ENCODE data around the gene PPM1K. TPM values are rescaled to one million over a fixed set of nuclear protein-coding genes. Genes with fewer than 3 reads are reported as not detected.

PPM1K gene
- total and polyA plus RNA-seq, 2 donors (not counting 1 experiment from before 2014, with no cell fraction given): 80.2 to 145 TPM

GRCh38 chr4:88257726-88258125 lies 26.6 kb downstream of the PPM1K start:
- no peaks in the 10 kb centered on the region for H3K79me2 ChIP-seq (ENCODE audit: control insufficient read depth, insufficient read depth, low read length)
- no peak overlapping the region for H3K9ac ChIP-seq (ENCODE audit: low read length)
- ChIA-PET POLR2A (no interaction called here), CTCF (interaction anchor here (0.7 kb wide), 1 partner anchor 11 kb away, joined by 4 read pairs; no protein-coding TSS in a partner anchor)
- no peak overlapping the region for H3K4me3 ChIP-seq (ENCODE audit: control extremely low read depth in 1 of 5, extremely low read depth in 1 of 5, insufficient read depth in 1 of 5, low read depth in 2 of 5, low read length in 4 of 5)
- no peak for ATAC-seq (ENCODE audit: low read depth)
- Mint-ChIP-seq H3K27ac (no peak overlapping the region), H3K4me1 (no peaks in the 10 kb centered on the region), H3K27me3 (no peaks in the 10 kb centered on the region), H3K9me3 (ENCODE audit: insufficient read depth) (no peaks in the 10 kb centered on the region), H3K4me3 (no peak overlapping the region)
- TF ChIP-seq EZH2 (IDR thresholded peaks at IDR 0.05; ENCODE audit: borderline replicate concordance, insufficient read depth, low read depth, low read length, poor library complexity, severe bottlenecking) (no peak), CTCF (IDR thresholded peaks at IDR 0.05) (no peak)
- no peaks in the 10 kb centered on the region for H3K4me1 ChIP-seq (ENCODE audit: control insufficient read depth in 2 of 2, insufficient read depth in 2 of 2, low read length in 2 of 2)
- no peak for DNase-seq
- H3K4me2 ChIP-seq (replicated peaks; ENCODE audit: low read depth, low read length, poor library complexity, severe bottlenecking): no peak overlapping the region
- no peaks in the 10 kb centered on the region for H3K9me3 ChIP-seq (ENCODE audit: control extremely low read depth in 1 of 3, control insufficient read depth in 2 of 3, insufficient read depth in 1 of 3, low read length in 2 of 3)
- H4K20me1 ChIP-seq (ENCODE audit: control insufficient read depth, insufficient read depth, low read length, poor library complexity, severe bottlenecking): no peaks in the 10 kb centered on the region
- H3K27me3 ChIP-seq (replicated peaks in 1 of 4; ENCODE audit: control extremely low read depth in 1 of 4, control insufficient read depth in 3 of 4, insufficient read depth in 4 of 4, low read length in 3 of 4): no peaks in the 10 kb centered on the region
- intact Hi-C loops (cut with micrococcal nuclease): no loop called here
- 100% methylated on average over 1 of the region's 2 CpGs for whole genome bisulfite sequencing (ENCODE audit: insufficient coverage)
- H3K36me3 ChIP-seq (replicated peaks in 1 of 2; ENCODE audit: control extremely low read depth in 1 of 2, control insufficient read depth in 1 of 2, extremely low read depth in 1 of 2, insufficient read depth in 2 of 2, low read length in 1 of 2): peaks cover 2 to 12% of the 10 kb centered on the region in 2 experiments
- H3K27ac ChIP-seq (ENCODE audit: low read length in 2 of 2): no peak overlapping the region
- no peak overlapping the region for H2AFZ ChIP-seq (ENCODE audit: insufficient read depth, low read depth, low read length, poor library complexity, severe bottlenecking)

- intact Hi-C loops (cut with micrococcal nuclease): no loop called here
- H3K9me3 ChIP-seq (ENCODE audit: control extremely low read depth in 1 of 3, control insufficient read depth in 2 of 3, insufficient read depth in 1 of 3, low read length in 2 of 3): no peaks in the 10 kb centered on the region
- DNase-seq (no peak), ATAC-seq (ENCODE audit: low read depth) (no peak)
- Mint-ChIP-seq H3K27me3 (no peaks in the 10 kb centered on the region), H3K9me3 (ENCODE audit: insufficient read depth) (no peaks in the 10 kb centered on the region), H3K4me3 (no peak overlapping the region), H3K4me1 (no peaks in the 10 kb centered on the region), H3K27ac (no peak overlapping the region)
- WGBS (ENCODE audit: insufficient coverage): 94% methylated on average over 2 of the region's 2 CpGs
- ChIA-PET CTCF (interaction anchor here (1.5 kb wide), 1 partner anchor 260 kb away, joined by 3 read pairs; no protein-coding TSS in a partner anchor), POLR2A (no interaction called here)
- no peaks in the 10 kb centered on the region for H3K27me3 ChIP-seq (replicated peaks in 1 of 4; ENCODE audit: control extremely low read depth in 1 of 4, control insufficient read depth in 3 of 4, insufficient read depth in 4 of 4, low read length in 3 of 4)
- no peaks in the 10 kb centered on the region for H3K36me3 ChIP-seq (replicated peaks in 1 of 2; ENCODE audit: control extremely low read depth in 1 of 2, control insufficient read depth in 1 of 2, extremely low read depth in 1 of 2, insufficient read depth in 2 of 2, low read length in 1 of 2)
- H3K4me2 ChIP-seq (replicated peaks; ENCODE audit: low read depth, low read length, poor library complexity, severe bottlenecking): no peak overlapping the region
- no peaks in the 10 kb centered on the region for H3K4me1 ChIP-seq (ENCODE audit: control insufficient read depth in 2 of 2, insufficient read depth in 2 of 2, low read length in 2 of 2)
- H2AFZ ChIP-seq (ENCODE audit: insufficient read depth, low read depth, low read length, poor library complexity, severe bottlenecking): no peak overlapping the region
- TF ChIP-seq EZH2 (IDR thresholded peaks at IDR 0.05; ENCODE audit: borderline replicate concordance, insufficient read depth, low read depth, low read length, poor library complexity, severe bottlenecking): no peak
- TF ChIP-seq CTCF (IDR thresholded peaks at IDR 0.05): no peak
- H3K79me2 ChIP-seq (ENCODE audit: control insufficient read depth, insufficient read depth, low read length): no peaks in the 10 kb centered on the region
- no peaks in the 10 kb centered on the region for H4K20me1 ChIP-seq (ENCODE audit: control insufficient read depth, insufficient read depth, low read length, poor library complexity, severe bottlenecking)
- H3K4me3 ChIP-seq (ENCODE audit: control extremely low read depth in 1 of 5, extremely low read depth in 1 of 5, insufficient read depth in 1 of 5, low read depth in 2 of 5, low read length in 4 of 5): no peak overlapping the region
- H3K27ac ChIP-seq (ENCODE audit: low read length in 2 of 2): no peak overlapping the region
- H3K9ac ChIP-seq (ENCODE audit: low read length): no peak overlapping the region
Measured at GRCh38 chr4:88255111-88255510, 29.2 kb downstream of the PPM1K start.

Data from B cell (primary cell).